Smooth muscle cell of trachea (primary cell): ENCODE data around the gene GARIN6. TPM values are rescaled to one million over a fixed set of nuclear protein-coding genes. Genes with fewer than 3 reads are reported as not detected.

Experiments
- total RNA-seq: library from RNA; depleted of rRNA; stranded (reverse); fragments of >200 nt; gene quantifications from 2 replicates; pipeline ENCODE4 v1.2.1, GENCODE V29; 2014

GARIN6 gene
- total RNA-seq, result not detected in 2 replicates

DNA sequence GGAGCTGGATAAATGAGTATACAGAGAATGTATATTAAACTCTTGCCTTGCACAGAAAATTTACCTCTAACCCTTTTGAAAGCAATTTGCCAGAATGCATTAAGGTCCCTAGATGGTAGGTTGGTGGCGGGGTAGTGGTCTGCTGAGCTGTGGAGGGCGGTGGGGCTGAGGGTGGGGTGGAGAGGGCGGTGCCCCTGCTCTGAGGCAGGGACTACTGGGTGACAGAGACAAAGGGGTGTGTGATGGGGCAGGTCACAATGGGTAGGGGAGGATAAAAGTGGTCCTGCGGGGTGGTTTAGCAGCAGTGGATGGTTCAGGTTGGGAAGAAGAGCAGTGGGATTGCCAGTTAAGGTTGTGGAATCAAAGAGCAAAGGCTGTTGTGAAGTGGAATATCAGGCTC lies at the start of gene GARIN6:
Gene GARIN6 (plus strand): TSS at position 301 of the 400 bp plus-strand sequence. CDS start 422 bp downstream, outside the sequence.

